Medulla oblongata (tissue), 1 donor: Measurements from ENCODE around the gene THSD7A.
A peak's percentile ranks its signal among the peaks of the same experiment; 100 is the strongest.

Experiments used
- DNase-seq: peaks from one replicate; pipeline ENCODE4 v3.0.0-alpha.2; 2015; ENCODE audit errors: extremely low spot score

THSD7A gene

DNA sequence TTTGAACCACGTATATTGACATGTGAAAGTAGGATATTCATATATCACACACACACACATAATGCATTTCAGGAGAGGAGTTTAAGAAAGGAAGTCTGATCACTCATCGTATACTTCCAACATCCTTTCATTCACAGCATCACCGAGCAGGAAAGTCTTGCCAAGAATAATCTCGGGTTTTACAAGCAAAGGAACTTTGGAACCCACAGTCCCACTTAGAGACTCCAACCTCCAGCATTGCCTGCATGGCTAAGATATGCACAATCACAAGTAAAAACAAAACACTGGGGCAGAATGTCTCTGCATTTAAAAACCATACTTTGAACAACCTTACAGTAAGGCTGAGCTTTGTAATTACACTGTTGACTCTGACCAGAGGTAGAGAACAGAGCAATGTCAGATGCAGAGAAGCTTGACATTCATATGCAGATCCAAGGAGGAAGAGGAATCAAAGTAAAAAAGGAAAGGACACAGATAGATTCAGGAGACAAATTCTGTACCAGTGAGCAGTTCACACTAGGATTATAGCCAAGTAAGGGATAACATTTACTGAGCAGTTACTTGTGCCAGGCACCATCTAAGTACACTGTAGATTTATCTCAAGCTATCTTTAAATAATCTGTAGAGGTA, 14.8 kb downstream of the THSD7A start:
- DNase-seq: no peak

DNA sequence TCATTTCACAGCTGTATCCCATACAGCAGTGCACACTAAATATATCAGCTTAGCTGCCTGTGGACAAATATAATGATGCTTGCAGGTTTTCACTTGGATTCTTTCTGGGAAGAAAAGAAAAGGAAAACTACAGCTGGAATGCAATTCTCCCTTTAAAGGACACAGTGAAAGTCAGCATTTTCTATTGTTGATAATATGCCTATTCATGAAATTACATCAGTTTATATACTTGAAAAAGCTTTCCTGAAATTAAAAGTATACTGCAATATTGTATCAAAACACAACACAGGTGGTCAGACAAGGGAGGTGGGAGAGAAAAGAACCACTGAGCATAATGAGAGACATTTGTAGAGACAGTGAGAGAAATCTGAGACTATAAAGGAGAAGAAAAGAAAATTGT, 20.3 kb downstream of the THSD7A start:
- no peak for DNase-seq

DNA sequence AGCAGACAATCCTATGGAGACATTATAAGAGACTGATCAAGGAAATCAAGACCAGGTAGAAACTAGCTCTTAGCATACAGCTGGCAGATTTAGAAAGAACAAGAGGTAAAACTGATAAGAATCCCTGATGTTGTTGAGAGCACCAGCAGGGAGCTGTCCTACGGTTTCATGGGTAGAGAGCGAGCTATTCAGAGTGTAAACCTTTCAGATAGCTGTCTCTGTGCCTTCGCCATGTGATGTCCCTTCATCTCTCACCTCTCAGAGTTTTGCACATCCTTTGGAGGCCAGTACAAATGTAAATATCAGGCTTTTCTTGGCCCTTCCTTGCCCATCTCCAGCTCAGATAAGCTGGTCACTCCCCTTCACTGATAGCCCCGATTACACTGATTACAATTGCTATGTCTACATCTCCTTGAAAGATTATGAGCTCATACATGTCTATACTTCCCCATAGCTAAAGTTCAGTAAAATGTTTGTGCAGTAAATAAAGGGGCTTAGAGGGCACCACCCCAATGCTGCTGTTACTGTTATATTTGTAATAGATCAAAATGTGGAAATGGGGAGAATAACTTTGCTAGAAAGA, 21.9 kb downstream of the THSD7A start:
- DNase-seq: no peak

DNA sequence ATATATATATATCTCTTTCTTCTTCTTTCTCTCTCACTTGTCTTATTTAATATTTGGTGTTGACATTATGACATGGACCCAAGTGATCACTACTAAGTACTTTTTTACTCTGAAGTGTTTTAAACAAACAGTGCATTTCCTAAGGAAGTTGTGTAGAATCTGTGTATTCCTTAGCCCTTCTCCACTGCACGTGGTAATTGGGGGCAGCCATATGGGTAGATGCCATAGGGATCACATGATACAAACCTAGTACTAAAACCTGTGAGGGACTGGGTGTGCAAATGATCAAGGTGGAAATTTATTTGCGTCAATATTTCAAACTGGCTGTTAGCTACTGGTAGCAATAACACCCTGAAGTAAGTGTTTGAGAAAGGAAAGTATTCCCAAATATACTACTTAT, 25.0 kb downstream of the THSD7A start:
- no peak for DNase-seq

DNA sequence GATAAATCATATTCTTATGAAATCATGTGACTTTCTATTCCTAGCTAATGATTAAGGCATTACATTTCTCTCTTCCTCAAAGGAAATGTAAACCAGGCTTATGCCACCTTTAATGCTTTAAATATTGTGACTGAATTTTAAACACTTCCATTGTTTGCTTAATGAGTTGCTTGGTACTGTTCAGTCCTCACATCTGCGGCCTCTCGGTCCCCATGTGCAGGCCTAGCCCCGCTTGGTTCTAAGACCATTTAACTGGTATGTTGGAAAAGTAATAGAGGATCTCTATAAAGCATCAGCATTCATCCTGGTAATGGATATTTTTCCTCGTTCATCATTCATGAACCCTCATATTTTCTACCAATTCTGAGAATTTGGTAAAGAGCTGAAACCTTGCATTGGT, 27.4 kb downstream of the THSD7A start:
- no peak for DNase-seq

DNA sequence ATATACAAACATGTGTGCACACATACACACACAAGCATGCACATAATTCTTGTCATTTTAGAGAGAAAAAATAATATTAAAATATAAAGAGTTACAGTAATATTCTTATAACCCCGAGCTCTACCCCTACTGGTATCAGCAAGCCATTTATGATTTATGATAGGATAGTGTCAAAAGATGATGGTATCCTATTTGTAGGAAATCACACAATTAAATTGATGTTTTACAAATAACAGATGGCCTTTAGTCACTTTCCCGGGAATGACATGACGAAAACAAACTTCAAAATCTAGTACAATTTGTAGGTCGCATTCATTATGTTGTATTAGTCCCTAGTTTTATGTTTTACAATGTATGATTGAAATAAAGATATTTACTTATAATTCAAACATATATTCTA, 36.8 kb downstream of the THSD7A start:
- DNase-seq: no peak

DNA sequence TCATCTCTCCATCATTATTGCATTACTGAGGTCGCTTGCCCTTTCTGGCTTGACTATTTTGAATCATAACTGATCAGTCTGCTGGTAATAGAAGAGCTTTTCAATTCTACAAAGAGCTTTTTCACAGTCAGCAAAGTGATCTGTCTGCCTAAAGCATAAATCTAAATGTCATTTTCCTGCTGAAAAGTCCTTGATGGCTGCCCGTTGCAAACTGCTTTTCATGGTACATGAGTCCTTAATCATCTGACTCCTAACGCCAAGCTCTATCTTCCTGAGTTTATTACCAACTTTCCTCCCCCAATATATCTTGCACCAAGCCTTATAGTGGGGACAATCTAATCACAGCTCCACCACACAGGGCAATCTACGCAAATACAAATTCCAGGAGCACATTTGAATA, 39.8 kb downstream of the THSD7A start:
- no peak for DNase-seq

DNA sequence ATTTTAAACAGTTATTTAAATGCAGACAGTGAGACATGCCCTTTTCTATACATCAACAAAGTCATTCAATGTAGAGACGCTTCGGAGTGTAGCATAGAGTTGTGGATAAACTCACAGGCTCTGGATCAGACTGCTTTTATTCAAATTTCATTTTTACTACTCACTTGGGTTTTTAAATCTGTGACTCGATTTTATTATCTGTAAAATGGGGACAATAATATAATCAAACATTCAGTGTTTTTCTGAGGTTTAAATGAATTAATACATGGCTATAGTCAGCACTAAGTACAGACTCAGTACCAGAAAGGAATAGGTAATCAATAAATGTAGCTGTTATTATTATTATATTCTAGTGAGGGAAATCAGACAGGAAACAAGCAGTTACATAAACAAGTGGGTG, 43.4 kb downstream of the THSD7A start:
- no peak for DNase-seq

DNA sequence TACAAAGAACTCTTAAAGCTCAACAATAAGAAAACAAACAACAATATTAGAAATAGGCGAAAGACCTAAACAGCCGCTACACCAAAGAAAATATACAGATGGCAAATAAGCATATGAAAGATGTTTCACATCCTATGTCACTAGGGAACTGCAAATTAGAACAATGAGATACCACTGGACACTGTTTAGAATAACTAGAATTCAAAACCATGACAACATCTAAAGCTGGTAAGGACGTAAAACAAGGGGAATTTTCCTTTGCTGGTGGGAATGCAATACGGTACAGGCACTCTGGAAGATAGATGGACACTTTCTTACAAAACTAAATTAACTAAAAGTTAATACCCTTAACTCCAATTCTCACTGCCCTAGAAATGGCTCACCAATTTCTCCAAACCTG, 44.5 kb downstream of the THSD7A start:
- DNase-seq: no peak

DNA sequence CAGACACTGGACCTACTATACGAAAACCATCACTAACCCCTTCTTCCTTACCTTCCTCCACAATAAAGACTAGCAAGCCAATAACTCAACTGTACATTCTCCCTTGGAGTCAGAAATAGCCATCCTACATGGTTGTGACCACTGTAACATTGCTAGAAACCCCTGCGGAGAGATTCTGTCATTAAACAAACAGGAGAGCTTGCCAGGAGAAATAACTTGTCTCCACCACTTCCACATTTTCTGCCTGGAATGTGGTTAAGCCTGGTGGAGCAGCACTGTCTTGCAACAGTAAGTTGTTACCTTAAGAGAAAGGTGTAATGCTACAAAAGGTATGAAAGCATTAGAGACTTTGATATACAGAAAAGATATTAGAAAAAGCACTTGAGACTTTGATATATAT, 45.8 kb downstream of the THSD7A start:
- no peak for DNase-seq

DNA sequence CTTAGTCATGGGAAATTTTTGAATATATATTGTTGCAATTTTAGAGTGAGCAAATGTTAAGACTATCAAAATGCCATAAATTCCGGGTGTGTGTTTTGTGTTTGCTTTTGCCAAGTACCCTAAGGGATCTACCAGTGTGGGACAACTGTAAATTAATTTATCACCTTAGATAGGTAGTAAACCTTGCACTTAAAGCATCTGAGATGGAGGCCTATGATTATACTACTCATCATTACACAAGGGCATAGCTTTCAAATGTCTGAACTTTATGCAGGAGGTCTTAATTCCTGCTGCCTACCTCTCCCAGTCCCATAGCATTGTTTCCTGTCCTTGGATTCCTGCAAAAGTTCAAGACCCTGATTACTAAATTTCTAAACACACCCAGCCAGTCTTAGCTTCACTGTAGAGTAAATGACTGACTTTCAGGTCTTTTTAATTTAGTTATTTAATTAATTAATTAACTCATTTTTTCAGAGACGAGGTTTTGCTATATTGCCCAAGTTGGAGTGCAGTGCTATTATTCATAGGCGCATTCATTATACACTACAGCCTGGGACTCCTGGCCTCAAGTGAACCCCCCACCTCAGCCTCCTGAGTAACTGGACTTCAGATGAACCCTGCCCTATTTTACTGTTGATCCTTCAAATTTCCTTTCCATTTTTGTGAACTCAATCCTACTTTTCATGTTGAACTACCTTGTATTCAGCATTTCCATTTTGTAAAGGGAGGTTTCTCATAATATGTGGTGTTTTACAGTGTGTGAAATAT, 47.0 kb downstream of the THSD7A start:
- no peak for DNase-seq

DNA sequence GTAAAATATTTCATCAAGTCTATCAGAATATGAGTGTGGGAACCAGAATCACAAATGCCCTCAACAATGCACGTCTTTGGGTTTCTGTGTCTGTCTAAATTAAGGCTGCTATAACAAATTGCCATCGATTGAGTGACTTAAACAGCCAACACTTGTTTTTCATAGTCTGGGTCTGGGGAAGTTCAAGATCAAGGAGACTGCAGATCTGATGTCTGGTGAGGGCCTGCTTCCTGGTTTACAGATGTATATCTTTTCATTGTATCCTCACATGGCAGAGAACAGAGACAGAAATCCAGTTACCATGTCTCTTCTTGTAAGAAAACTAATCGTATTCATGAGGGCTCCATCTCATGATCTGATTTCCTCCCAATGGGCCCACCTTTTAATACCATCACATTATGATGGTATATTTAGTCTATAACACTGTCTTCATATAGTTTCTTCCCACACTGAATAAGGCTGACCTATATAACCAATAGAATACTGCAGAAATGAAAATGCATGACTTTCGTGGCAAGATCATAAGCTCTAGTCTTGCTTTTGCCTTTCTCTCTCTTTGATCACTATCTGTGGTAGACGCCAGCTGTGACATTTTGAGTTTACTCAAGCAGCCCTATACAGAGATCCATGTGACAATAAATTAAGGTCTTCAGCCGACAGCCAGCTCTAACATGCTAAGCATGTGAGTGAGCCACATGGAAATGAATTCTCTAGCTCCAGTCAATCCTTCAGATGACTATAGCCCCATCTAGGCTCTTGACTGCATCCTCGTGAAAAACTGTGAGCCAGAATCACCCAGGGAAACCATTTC, 51.9 kb downstream of the THSD7A start:
- no peak for DNase-seq

DNA sequence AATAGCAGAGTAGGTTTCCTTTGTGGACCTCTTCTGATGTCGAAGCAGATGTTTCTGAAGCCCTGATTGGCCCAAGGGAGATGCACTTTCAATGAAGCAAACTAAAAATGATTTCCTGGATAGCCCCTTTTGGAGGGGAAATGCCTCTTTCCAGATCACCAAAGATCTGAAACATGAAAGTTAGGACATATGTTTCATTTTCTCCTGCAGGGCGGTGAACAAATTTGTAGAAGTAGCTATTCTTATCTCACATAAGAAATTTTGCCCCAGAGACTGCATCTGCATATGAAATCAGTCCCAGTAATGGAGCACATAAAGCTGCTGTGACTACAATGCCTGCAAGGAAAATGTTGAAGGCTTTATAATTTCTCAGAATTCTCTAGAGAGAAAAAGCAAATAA, 56.0 kb downstream of the THSD7A start:
- DNase-seq: no peak

DNA sequence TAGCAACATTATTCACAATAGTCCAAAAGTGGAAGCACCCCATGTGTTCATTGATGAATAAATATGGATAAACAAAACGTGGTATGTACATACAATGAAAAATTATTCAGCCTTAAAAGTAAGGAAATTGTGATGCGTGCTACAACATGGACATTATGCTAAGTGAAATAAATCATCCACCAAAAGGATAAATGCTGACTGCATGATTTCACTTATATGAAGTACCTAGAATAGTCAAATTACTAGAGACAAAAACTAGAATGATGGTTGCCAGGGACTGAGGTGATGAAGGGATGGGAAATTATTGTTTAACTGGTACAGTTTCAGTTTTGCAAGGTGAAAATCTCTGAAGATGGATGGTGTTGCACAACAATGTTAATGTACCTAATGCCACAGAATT, 56.6 kb downstream of the THSD7A start:
- DNase-seq: no peak

DNA sequence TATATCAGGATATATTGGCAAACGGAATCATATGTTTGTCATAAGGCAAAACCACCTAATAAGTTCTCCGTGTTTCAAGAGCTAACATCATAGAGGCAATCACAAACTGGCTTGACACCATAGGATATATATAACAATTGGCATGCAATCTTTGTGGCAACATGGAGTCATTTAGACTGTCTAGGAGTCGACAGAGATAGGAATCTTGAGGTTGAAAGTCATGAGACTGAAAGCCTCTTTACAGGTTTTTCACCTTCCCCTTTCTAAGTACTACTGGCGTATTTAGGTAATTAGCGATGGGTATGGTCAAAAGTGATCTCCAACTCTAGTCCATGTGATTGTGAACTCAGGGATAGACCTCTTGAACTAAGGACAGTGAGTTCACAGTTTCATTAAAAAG, 63.7 kb downstream of the THSD7A start:
- DNase-seq: no peak

DNA sequence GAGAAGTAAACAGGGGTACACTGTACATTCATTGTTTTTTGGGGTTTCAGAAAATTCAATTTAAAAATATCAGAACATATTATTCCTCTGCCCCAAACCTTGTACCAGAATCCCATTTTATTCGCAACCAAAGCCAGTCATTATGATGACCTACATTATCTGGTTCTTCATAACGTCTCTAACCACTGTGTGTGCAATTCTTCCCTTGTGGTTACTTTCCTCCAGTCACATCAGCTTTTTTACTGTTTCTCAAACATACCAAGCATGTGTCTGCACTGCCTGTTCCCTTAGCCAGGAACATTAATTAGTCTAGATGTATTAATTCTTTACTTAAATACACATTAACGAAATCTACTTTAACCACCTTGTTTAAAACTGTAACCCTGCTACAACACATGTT, 64.8 kb downstream of the THSD7A start:
- DNase-seq: no peak

DNA sequence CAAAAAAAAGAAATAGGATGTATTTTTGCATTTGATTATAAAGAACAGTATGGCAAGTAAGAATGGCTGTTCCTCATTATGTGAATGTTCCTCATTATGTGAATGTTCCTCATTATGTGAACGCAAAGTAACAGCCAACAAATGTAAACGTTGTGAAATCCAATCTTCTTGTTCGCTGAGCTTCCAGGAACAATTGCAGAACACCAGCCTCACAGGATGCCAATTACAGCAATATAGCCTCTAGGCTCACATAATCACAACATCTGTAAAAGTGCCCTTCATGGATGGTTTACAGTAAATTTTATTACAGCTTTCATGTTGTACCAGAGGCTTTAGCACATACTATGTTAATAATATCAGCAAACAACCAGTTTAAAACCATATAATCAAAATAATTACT, 71.6 kb downstream of the THSD7A start:
- no peak for DNase-seq

DNA sequence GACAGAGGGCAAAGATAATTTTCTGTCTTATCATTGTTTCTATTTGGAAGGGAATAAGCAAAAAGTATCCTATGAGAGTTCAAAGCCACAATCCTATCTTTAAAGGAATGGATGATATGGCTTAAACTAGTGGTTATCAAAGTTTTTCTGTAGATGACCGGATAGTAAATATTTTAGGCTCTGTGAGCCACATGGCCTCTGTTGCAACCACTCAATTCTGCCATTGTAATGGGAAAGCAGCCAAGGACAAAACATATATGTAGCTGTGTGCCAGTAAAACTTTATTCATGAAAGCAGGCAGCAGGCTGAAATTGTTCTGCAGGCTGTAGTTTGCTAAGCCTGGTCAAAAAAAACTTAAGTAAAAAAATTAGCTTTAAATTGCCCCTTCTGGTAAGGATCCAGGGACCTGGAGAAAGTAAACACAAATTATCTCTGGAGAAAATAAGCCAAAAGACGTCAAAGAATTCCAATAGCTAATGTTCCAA, 73.3 kb downstream of the THSD7A start:
- no peak for DNase-seq

DNA sequence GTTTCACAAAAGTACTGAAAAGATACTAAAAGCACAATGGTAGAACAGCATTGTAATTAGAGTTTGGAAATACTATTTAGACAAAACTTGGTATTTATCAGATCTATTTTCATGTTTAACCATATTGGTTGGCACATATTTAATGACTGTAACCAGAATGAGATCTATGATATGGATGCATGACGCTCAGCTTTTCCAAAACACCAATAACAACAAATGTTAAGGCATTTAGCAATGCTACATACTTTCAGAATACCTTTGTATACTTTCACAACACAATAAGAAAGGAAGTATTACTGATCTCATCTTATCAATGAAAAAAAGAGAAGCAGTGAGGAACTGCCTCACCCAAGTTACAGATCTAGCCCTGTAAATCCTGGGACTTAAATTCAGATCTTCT, 74.8 kb downstream of the THSD7A start:
- DNase-seq: no peak

DNA sequence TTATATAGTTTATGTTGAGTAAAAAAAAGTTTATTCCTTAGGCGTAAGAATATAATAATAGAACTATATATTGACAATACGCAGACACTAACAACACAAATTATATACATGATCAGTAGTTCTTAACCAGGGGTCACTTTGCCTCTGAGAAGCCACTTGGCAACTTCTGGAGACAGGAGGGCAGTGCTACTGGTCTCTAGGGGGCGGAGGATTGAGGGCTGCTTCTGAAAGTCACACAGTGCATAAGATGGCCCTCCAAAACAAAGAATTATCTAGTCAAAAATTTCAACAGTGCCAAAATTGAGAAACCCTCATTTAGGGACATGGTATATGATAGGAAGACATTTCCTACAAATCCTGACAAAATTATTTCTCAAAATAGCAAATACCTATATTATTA, 77.1 kb downstream of the THSD7A start:
- no peak for DNase-seq

DNA sequence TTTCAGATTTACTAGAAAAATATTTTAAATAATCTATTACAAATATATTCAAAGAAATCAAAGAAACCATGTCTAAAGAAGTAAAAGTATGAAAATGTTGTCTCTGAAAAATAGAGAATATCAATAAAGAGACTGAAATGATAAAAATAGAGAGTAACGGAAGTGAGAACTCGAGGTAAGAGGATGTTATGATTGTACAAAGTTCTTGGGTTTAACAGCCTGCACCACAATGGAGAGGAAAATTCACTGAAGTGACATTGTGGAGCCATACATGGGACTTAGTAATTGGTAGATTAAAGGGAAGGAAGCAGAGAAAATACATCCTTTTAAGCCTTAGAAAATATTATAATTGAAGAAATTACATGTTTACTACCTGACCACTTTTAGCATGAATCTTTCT, 77.9 kb downstream of the THSD7A start:
- no peak for DNase-seq

DNA sequence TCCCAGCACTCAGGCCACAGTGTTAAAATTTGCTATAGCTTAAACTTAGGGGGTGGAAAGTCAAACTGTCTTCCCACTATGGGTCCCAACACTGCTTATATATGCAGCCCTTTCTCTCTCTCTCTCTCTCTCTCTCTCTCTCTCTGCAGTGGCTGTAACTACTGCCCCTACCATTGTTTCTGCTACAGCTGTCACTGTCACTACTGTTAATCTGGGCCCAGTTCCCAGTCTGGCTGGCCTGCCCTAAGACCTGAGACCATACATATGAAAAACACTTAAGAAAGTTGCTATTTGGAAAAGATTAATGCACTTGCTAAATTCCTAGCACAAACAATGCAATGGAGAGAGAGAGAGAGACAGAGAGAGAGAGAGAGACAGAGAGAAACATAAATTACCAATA, 78.6 kb downstream of the THSD7A start:
- DNase-seq: peak; percentile 11
